Left cardiac atrium (tissue), 4 donors: Measurements from ENCODE around the gene KLHL21. TPM values are rescaled to one million over a fixed set of nuclear protein-coding genes. Genes with fewer than 3 reads are reported as not detected.
"Not testable (repeated sequence)": the region's sequence is repeated elsewhere in the genome, so short reads cannot be mapped to it uniquely, and the experiment has no call there.

Experiments
- ATAC-seq, 2 donors: fragments of 200-7000 bp; cut with Tn5 transposase; one replicate each; pipeline ENCODE4 v1.9.1; 2020; ENCODE audit warnings: mild to moderate bottlenecking in 2 of 2, moderate library complexity in 2 of 2
- DNase-seq: peaks from one replicate; pipeline ENCODE4 v3.0.0-alpha.2; 2020
- intact Hi-C, 2 donors: fragments of 100-400 bp; cut with DNase I; formaldehyde crosslinking; loops; one replicate each; pipeline versions ENCODE4 v1.14.1 to v1.15.1; 2022 to 2023
- total RNA-seq, 2 donors: library from RNA; stranded (reverse); fragmentation: NEBNext Ultra II Directional; extraction: Animal tissue kit (Norgen Biotek cat#: 25700); gene quantifications; one replicate each; pipeline ENCODE4 v1.2.1, GENCODE V29; 2021
- donor health status: DM: no; HTN: yes; CAD: no.
- donor health status: DM: no; HTN: yes; CAD: no; lungs with severe emphysema.
- donor health status: DM: yes; HTN: yes; CAD: no.
- donor health status: Dilated cardiomyopathy.

KLHL21 gene
- total RNA-seq, 2 donors from 2014 or later, result 43.9 to 75.8 TPM

DNA sequence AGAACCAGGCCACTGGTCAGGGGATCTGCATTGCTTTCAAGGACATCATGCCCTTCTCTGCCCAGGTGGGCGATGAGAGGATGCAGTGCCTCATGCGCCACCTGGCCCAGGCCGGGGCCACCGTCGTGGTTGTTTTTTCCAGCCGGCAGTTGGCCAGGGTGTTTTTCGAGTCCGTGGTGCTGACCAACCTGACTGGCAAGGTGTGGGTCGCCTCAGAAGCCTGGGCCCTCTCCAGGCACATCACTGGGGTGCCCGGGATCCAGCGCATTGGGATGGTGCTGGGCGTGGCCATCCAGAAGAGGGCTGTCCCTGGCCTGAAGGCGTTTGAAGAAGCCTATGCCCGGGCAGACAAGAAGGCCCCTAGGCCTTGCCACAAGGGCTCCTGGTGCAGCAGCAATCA, 27.9 kb downstream of the KLHL21 start:
- DNase-seq, result no peak
- ATAC-seq, result no peak
- intact Hi-C loops, result no loop called here

DNA sequence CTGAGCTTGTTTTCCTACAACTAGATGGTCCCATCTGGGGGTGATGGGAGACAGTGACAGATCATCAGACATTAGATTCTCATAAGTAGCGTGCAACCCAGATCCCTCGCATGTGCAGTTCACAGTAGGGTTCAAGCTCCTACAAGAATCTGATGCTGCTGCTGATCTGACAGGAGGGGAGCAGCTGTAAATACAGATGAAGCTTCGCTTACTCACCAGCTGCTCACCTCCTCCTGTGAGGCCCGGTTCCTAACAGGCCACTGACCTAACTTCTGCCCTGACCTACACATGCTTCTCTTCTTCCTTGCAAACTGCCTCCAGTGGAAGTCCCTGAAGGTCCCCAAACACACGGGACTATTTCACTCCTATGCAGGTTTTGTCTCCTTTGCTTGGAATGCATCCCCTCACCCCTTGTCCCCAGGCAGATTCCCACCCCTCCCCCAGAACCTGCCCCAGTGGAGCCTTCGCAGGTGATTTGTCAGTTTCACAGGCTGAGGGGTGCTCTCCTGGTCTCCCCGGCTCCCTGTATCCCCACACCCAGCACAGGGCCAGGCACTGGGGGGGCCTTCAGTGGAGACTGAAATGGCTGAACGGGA, 28.5 kb downstream of the KLHL21 start:
- ATAC-seq (no peak), DNase-seq (no peak)
- intact Hi-C loops, result no loop called here

DNA sequence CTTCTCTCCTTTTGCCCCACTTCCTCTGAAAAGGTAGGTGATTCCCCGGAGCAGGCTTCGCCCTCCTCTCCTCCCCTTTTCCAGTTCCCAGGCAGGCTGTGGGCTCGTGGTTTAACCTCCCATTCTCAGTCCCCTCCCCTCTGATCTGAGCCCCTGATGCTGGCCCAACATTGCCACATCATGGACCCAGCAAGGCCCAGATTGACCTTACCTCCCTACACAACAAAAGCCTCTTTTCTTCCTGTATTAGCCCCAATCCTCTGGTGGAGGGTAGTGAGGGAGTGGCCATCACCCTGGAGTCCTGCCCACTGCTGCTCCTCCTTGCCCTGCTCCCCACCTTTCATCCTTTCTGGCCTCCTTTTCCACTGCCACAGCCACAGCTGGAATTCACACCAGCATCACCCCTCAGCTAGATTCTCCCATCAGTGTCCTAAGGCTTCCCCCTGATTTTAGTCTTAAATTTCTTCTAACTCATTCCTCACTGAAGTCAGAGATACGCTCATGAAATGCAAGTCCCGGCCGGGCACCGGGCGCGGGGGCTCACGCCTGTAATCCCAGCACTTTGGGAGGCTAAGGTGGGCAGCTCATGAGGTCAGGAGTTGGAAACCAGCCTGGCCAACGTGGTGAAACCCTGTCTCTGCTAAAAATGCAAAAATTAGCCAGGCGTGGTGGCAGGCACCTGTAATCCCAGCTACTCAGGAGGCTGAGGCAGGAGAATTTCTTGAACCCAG, 29.9 kb downstream of the KLHL21 start:
- intact Hi-C loops, result no loop called here
- no peak for ATAC-seq
- no peak for DNase-seq

DNA sequence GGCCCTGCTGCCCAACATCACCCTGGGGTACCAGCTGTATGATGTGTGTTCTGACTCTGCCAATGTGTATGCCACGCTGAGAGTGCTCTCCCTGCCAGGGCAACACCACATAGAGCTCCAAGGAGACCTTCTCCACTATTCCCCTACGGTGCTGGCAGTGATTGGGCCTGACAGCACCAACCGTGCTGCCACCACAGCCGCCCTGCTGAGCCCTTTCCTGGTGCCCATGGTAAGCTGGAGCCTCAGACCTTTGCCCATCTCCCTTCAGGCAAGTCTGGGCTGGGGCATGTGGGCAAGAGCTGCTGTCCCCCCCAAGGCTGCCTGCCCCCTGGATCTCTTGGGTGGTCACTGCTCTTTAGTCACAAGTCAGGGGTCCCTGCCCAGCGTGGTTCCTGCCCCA, 31.7 kb downstream of the KLHL21 start:
- DNase-seq (no peak), ATAC-seq (no peak)
- intact Hi-C loops, result no loop called here

DNA sequence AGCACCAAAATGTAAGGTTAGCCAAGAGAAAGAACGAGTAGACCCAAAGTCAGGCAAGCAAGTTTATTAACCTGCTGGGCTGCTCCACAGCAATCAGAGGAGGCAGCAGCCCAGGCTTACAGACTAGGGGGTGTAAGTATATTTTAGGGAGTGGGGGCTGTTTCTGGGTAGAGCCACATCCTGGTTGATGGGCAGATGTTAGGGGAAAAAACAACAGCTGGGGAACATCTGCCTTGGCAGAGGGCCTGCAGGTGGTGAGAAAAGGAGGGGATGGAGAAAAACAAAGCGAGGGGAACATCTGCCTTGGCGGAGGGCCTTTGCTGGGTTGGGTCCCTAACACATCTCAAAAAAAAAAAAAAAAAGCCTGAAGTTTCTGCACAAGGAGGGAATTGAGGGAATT, 32.6 kb downstream of the KLHL21 start:
- intact Hi-C loops, result no loop called here
- DNase-seq (no peak), ATAC-seq (no peak)

DNA sequence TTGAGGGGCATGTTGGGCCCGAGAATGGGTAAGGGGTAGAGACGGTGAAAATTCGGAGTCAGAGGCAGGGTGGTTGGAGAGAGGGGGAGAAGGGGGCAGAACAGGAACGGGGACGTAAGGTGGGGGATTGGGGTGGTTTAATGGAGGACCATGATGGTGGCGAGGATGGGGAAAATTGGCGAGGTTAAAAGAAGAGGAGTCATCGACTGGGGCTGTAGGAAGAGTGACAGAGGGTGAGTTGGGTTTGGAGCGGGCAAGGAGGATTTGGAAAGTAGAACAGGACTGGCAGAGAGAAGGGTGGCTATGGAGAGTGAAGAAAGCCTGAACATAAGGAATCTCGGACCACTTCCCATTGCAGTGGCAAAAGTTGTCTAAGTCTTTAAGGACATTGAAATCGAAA, 33.6 kb downstream of the KLHL21 start:
- intact Hi-C loops, result no loop called here
- DNase-seq, result no peak
- ATAC-seq, result no peak

DNA sequence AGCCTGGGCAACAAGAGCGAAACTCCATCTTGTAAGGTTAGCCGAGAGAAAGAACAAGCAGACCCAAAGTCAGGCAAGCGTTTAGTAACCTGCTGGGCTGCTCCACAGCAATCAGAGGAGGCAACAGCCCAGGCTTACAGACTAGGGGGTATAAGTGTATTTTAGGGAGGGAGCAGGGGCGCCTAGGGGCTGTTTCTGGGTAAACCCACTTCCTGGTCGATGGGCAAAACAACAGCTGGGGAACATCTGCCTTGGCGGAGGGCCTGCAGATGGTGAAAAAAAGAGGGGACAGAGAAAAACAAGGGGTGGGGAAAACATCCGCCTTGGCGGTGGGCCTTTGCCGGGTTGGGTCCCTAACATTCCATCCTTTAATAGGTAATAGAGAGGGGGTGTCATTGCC, 42.4 kb downstream of the KLHL21 start:
- DNase-seq (no peak), ATAC-seq (no peak)
- intact Hi-C loops, result no loop called here

DNA sequence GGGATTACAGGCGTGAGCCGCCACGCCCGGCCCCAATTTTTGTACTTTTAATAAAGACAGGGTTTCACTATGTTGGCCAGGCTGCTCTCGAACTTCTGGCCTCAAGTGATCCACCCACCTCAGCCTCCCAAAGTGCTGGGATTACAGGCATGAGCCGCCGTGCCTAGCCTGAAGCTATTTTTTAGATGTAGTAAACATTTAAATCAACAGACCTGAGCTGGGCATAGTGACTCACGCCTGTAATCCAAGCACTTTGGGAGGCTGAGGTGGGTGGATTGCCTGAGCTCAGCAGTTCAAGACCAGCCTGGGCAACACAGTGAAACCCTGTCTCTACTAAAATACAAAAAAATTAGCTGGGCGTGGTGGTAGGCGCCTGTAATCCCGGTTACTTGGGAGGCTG, 43.5 kb downstream of the KLHL21 start:
- intact Hi-C loops, result loop anchor here in 1 of 2 donors (5.0 kb wide), 1 partner anchor 83 kb away; no protein-coding TSS in a partner anchor
- DNase-seq, ATAC-seq: not testable (repeated sequence)

DNA sequence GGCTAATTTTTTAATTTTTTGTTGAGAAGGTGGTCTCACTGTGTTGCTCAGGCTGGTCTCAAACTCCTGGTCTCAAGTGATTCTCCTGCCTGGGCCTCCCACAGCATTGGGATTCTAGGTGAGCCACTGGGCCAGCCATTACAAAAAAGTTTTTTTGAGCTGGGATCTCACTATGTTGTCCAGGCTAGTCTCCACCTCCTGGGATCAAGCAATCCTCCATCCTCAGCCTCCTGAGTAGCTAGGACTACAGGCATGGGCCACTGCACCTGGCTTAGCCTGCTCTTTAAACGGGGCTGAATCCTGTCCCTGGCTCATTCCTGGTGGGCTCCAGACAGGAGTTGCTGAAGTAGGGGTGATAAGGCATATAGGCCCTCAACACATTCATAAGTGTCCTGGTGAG, 45.1 kb downstream of the KLHL21 start:
- no peak for ATAC-seq
- intact Hi-C loops, result loop anchor here in 1 of 2 donors (5.0 kb wide), 1 partner anchor 85 kb away; no protein-coding TSS in a partner anchor
- DNase-seq, result no peak

DNA sequence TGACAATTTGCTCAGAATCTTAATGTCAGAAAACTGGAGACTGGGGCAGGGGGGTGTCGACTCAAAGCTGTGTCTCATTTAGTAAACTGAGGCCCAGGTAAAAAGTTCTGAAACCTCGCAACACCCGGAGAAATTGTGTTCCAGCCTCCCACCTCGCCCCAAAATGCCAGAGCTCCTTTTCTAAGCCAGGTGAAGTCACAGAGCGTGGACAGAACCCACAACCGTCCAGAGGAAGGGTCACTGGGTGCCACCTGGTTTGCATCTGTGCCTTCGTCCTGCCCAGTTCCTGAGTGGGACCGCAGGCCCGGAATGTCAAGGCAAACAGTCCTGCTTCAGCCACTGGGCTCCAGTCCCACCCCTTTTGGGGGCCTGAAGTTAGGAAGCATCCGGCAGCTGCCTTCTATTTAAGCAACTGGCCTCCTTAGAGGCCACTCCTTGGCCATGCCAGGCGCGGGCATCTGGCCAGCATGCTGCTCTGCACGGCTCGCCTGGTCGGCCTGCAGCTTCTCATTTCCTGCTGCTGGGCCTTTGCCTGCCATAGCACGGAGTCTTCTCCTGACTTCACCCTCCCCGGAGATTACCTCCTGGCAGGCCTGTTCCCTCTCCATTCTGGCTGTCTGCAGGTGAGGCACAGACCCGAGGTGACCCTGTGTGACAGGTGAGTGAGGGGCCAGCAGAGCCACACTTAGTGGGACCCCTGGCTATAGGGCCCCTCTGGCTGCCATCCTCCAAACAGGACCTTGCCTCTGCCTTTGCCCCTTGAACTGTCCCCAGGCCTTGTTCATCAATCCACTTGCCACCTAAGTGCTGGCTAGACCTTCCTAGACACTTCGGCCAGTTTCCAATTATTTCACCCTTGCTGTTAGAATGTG, 47.5 kb downstream of the KLHL21 start, which contains the start of gene TAS1R1:
Gene TAS1R1, plus strand, starts transcription at position 401 of the 872 bp plus-strand sequence. Its CDS starts 67 bp downstream, at position 468.
- intact Hi-C loops, result loop anchor here (2.0 to 5.0 kb wide), 3 partner anchors 24 to 87 kb away; partner anchors contain the start of gene ZBTB48 (in 1 of the 2)
- ATAC-seq (peak; percentile 7 to 69), DNase-seq (peak; percentile 28)

DNA sequence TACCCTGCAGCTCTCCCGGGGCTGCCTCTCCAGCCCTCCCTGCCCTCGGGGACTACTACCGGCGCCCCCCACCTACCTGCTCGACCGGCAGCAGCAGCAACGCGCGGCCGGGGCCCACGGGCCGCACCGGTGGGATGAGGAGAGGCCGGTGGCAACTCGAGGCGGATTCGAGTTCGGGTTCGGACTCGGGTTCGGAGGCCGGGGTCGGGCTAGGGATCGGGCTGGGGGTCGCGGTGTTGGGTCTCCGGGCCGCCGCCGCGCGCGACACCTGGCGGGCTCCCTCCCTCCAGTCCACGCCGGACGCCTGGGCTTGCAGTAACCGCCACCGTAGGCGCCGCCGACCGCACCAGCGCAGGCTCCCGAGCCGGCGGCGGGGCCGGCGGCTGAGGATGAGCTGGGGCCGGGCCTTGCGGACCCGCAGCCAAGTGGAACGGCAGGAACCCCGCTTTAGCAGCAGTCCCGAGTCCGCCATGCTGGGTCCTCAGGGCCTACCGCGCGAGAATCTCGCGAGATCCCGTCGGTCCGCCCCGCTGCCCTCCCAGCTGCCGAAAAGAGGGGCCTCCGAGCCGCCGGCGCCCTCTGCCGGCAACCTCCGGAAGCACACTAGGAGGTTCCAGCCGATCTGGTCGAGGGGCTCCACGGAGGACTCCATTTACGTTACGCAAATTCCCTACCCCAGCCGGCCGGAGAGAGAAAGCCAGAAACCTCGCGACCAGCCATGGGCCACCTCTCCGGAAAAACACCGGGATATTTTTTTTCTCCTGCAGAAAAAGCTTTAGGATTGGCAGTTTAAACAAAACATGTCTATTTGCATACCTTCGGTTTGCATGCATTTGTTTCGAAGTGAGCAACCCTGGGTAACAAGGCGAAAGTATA, 48.4 kb downstream of the KLHL21 start, which contains the start of gene NOL9:
Gene NOL9, minus strand, starts transcription at position 483 of the 876 bp plus-strand sequence. Its CDS starts 11 bp downstream, at position 472.
- ATAC-seq, result peak; percentile 97 to 98
- DNase-seq, result peak; percentile 96
- intact Hi-C loops, result loop anchor here (2.0 to 5.0 kb wide), 2 partner anchors 25 to 67 kb away; partner anchors contain the start of gene ZBTB48 (in 1 of the 2)

DNA sequence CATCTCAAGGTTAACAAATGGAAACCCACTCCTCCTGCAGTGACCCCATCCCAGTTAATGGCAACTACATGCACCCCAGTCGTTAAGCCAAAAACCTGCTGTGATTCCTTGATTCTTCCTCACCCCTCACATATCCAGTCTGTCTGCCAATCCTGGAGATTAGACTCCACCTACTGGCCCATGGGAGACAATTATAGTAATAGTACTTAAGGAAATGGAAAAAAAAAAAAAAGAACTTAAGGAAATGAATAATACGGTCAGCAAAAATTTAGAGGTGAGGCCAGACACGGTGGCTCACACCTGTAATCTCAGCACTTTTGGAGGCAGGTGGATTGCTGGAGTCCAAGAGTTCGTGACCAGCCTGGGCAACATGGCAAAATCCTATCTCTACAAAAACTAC, 55.4 kb downstream of the KLHL21 start:
- no peak for ATAC-seq
- DNase-seq, result no peak
- intact Hi-C loops, result no loop called here

DNA sequence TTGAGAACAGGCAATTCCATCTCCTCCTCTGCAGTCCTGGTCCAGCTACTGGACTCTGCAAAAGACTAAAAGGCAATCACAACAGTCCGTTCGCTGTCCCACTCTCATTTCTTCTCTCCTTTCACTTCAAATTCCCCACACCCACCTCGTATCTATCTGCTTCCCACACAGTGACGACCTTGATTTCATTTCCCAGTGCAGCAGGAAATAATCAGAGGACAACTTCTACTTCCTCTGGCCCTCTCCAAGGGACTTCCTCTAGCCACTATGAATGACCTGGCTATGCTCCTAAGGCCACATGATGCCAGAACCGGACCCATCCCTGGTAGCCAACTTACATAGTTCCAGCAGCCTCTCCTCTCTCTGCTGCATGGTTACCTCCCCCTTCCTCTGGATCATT, 56.3 kb downstream of the KLHL21 start:
- intact Hi-C loops, result no loop called here
- ATAC-seq (peak in 1 of 2 donors; percentile 30), DNase-seq (no peak)

DNA sequence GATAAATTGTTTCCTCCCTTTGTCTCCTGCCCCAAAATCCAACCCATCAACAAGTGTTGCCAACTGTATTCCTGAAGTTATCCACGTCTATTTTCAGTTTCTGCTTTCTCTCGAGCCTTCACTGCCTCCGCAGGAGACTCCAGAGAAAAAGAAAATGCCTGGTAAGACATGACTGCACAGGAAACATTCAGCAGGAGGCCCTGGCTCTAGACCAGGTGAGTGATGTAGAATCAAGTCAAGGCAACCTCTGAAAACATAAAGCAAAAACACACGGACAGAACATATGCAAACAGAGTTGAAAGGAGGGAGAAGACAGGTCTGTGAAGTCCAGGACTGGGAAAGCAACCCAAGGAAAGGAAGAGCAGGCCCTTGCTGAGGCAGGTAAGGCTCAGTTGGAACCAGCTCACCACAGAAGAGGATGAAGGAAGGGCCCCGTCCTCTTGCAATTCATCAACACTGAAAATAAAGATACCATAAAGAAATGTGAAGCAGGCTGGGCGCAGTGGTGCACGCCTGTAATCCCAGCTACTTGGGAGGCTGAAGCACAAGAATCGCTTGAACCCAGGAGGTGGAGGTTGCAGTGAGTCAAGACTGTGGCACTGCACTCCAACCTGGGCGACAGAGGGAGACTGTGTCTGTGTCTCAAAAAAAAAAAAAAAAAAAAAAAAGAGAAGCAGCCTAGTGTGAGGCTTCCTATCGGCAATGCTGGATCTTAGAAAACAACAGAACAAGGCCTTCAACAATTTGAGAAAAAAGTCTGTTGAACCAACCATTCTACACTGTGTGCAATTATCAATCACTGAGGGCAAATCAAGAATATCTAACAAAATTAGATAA, 57.2 kb downstream of the KLHL21 start:
- ATAC-seq (no peak), DNase-seq (no peak)
- intact Hi-C loops, result no loop called here

DNA sequence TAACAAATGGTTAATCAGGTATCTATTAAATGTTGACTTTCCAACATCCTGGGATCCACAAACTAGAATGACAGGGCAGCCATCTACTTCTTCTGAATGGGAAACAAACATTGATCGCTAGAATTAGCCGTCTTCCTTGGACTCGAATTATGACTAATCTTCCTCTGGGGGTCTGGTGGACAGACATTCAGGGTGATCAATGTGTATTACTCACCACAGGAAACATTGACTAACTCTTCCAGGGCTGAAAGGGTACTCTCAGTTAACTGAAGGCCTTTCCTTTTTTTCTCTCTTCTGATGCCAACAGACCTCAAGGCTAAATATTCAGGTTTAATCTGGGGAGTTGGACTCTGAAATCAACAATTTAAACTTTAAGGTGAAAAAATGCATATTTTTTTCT, 57.8 kb downstream of the KLHL21 start:
- ATAC-seq (no peak), DNase-seq (no peak)
- intact Hi-C loops, result no loop called here
